ENCODE data around the gene TRIB2.

The TRIB2 gene

DNA sequence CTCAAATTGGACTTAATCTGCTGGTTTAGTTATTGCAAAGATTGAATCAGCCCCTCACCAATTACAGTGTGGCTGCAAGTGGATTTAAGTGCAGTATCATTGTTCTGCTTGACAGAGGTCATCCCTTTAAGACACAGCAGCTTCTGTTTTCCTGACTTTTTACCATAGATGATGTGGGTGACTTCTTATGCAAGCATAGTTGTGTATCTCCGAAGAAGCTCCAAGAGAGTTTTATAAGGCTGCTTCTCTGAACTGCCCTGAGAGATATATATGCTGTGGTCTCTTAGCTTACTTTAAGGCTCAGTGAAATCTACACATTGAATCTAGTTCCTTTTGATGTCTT lies 3.5 kb downstream of the TRIB2 start:
- Mint-ChIP-seq H3K27me3 (no peaks in the 10 kb centered on the region), H3K36me3 (peaks cover 13% of the 10 kb centered on the region), H3K4me3 (peak overlapping the region; percentile 99), H3K27ac (peak overlapping the region; percentile 53), H3K9me3 (no peaks in the 10 kb centered on the region), H3K4me1 (peaks cover 45% of the 10 kb centered on the region)
- no peak for DNase-seq (ENCODE audit: low spot score in 2 of 2)
- no peak for ATAC-seq (ENCODE audit: low read depth)

DNA sequence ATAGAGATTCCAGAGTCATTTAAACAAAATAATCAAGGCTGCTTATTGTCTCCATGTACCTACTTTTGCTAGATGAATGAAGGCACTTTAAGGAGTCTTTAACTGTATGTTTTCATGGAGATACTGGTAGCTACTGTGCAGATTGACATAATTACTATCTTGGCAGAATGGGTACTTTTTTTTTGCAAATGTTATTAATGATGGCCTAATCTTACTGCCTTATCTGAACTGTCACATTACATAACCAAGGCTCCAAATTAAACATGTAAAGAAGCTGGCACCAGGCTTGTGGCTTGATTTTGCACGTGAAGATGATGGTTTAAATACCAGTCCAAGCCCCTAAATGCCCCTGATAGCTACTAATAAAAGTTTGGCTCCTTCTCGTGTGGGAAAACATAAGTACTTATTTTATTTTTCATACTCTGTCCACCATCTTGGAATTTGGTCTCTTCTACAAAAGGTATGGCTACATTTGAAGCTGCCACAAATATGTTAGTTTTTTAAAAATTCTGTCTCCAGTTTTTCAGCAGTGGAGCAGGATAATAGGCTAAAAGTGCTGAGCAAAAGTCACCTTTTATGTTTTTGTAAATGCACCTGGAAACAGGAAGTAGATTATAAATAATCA lies 4.1 kb downstream of the TRIB2 start:
- Mint-ChIP-seq H3K27me3 (no peaks in the 10 kb centered on the region), H3K9me3 (no peaks in the 10 kb centered on the region), H3K36me3 (peaks cover 13% of the 10 kb centered on the region), H3K4me3 (peak overlapping the region; percentile 99), H3K27ac (peak overlapping the region; percentile 53), H3K4me1 (peaks cover 49% of the 10 kb centered on the region)
- ATAC-seq (ENCODE audit: low read depth): no peak
- DNase-seq (ENCODE audit: low spot score in 2 of 2): no peak

DNA sequence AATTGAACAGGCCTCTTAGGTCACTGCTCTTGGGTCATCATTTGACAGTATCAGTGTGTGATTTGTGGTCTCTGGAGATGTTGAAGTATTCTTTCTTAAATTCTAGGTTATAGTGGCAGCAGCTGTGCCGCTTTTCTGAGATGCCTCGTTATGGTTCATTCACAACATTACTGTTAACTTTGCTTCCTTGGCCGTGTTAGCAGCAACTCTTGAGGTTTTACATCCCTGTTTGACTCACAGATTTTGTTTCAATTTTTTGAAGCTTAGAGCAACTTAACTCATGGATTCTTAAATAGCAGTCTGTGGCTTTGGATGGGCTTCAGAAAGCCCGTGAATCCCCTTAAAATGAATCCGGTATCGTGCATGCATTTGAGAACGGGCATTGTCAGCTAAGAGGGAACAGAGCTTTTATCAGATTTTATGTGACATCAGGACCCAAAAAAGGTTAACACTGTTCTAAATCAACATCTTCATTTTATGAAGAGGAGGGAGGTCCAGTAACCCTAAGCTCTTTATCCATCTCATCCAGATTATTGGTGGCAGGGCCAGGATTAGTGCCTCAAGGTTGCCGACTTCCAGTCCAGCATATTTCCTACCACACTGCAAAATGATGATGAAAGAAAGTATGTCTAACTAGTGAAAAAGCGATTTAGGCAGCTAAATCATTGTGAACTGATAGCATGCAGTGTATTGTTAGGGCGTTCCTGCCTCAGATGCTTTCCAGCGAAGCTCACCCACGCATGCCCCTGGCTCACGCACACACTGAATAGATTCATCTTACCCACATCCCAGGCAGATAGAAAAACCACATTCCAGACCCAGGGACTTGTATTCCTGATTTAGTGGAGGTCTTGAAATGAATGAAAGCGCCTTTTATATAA lies 5.1 kb downstream of the TRIB2 start:
- Mint-ChIP-seq H3K9me3 (no peaks in the 10 kb centered on the region), H3K4me1 (peaks cover 54% of the 10 kb centered on the region), H3K4me3 (peak overlapping the region; percentile 99), H3K27ac (peak overlapping the region; percentile 53), H3K36me3 (peaks cover 15% of the 10 kb centered on the region), H3K27me3 (no peaks in the 10 kb centered on the region)
- no peak for DNase-seq (ENCODE audit: low spot score in 2 of 2)
- no peak for ATAC-seq (ENCODE audit: low read depth)

DNA sequence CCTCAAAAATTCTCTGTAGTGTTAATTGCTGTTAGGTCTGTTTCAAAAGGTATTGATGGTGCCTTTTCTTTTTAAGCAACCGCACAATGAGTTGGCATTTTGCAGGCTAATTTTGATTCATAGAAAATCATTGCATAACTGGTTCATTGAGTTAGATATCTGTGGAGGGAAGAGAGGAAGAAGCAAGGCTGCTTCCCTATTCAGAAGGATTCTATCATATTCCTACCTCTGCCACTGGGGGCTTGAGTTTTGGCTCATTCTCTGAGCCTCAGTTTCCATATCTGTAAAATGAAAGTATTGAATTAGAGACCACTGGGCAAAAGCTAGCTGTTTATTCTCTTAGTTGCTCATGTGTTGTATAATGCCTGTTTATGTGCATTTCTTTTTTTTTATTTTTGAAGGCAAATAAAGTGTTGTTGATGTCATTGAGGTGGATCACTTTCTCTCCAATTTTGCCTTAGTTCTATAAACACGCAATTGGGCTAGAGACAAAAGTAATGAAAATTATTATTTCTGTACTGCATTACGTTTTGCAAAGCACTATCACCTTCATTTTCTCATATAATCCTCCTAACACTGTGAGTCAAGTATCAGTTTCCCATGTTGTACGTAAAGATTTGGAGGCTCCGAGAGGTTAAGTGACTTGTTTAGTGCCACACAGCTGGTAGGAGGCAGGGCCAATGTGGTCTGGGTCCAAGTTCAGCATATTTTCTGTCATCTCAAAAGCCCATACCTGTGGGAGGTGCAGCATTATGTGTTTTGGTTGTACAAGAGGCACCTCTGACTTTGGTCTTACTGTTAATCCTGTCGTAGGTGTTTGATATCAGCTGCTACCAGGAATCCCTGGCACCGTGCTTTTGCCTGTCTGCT lies 5.9 kb downstream of the TRIB2 start:
- DNase-seq (ENCODE audit: low spot score in 2 of 2) (no peak), ATAC-seq (ENCODE audit: low read depth) (no peak)
- Mint-ChIP-seq H3K4me1 (peaks cover 61% of the 10 kb centered on the region), H3K36me3 (peaks cover 15% of the 10 kb centered on the region), H3K27ac (no peak overlapping the region), H3K9me3 (no peaks in the 10 kb centered on the region), H3K4me3 (no peak overlapping the region), H3K27me3 (no peaks in the 10 kb centered on the region)

DNA sequence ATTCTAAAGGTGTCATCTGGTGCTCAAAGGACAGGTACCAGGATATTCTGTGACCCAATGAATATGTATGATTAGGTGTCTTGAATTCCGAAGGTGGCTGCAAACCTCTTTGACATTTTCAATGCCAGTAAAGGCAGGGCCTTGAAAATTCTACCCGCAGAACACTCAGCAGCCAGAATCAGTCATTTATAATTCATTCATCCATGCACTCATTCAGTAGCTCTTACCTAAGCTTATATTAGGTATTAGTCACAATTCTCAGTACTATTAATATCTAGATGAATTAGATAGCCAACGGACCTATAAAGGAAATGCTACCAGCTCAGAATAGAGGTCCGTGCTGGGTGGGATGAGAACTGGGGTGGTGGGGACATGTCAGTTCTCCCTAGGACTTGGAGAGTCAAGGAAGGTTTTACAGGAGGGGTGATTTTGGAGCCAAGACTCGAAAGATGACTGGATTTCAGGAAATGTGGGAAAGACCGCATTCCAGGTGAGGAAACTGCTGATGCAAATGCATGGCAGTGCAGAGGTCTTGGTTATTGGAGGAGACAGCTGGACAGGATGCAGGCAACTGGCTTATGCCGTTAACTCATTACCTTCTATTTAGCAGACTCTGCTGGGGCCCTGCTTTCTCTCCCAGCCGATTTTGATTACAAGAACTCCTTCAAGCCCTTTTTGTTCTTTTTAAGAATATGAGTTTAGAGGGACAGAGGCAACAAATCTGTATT lies 7.2 kb downstream of the TRIB2 start:
- H3K4me3 Mint-ChIP-seq: no peak overlapping the region
- H3K9me3 Mint-ChIP-seq: no peaks in the 10 kb centered on the region
- peaks cover 73% of the 10 kb centered on the region for H3K4me1 Mint-ChIP-seq
- no peaks in the 10 kb centered on the region for H3K27me3 Mint-ChIP-seq
- ATAC-seq (ENCODE audit: low read depth) (no peak), DNase-seq (ENCODE audit: low spot score in 2 of 2) (no peak)
- H3K36me3 Mint-ChIP-seq: peaks cover 15% of the 10 kb centered on the region
- H3K27ac Mint-ChIP-seq: no peak overlapping the region

DNA sequence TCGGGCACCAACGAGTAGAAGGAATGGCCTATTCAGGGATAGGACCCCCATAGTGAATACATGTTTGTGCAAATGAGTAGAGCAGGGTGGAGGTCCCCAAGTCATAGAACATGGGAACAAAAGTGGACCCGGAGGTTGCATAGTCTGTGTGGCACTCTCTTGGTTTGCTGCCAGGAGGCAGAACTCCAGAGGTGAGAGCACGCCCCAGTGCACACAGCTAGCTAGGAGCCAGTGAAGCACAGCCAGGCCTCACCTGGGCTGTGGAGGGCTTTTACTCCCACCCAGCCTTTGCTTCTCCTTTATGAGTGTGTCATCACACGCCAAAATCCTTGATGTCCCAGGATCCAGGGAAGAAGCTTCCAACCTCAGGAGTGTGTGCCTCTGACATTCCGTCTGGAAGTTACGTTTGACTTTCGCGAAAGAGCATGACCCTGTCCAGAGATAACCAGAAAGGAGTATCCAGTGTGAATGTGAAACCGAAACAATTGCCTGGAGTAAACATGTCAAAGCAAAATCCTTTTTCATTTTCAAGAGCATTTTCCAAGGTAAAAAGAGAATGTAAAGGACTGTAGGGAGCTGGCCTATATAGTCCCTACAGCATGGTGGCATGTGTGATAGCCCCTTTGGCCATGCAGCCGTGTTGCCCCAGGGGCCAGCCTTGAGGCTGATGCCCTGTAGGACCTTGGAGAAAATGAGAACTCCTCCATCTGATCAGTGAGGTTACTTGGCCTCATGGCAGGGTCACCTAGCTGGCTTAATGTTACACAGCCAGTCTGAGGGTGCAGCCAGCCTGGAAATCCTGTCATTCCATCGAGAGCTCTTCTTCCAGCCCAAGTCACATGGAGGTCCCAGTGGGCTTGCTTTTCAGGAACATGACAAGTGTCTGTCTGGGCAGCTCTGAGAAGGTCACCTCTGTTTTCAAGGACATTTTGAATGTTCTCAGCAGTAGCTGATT lies 8.8 kb downstream of the TRIB2 start:
- peaks cover 66% of the 10 kb centered on the region for H3K4me1 Mint-ChIP-seq
- ATAC-seq (ENCODE audit: low read depth): no peak
- no peaks in the 10 kb centered on the region for H3K9me3 Mint-ChIP-seq
- H3K27ac Mint-ChIP-seq: peak overlapping the region; percentile 60
- H3K27me3 Mint-ChIP-seq: no peaks in the 10 kb centered on the region
- H3K36me3 Mint-ChIP-seq: peaks cover 15% of the 10 kb centered on the region
- peak overlapping the region; percentile 14 for H3K4me3 Mint-ChIP-seq
- no peak for DNase-seq (ENCODE audit: low spot score in 2 of 2)

DNA sequence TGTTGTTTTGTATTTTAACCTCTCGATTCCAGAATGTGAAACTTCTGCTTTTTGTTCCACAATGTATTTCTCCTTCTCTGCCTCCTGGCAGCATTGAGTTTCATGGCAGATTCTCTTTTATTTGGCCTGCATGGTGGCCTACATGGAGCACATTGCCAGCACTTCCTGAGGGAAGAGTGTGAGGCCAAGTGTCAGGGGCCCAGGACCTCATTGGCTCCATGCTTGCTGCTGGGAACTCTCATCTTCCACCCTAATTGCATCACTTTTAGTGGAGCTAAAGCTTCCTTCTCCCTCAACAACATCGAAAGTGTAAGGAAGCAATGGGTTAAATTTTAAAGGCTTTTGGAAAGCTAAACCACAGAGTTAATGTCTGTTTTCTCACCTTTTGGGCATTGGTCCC lies 9.5 kb downstream of the TRIB2 start:
- Mint-ChIP-seq H3K36me3 (peaks cover 19% of the 10 kb centered on the region), H3K9me3 (no peaks in the 10 kb centered on the region), H3K27ac (peak overlapping the region; percentile 60), H3K4me1 (peaks cover 66% of the 10 kb centered on the region), H3K4me3 (no peak overlapping the region), H3K27me3 (no peaks in the 10 kb centered on the region)
- no peak for DNase-seq (ENCODE audit: low spot score in 2 of 2)
- ATAC-seq (ENCODE audit: low read depth): no peak

DNA sequence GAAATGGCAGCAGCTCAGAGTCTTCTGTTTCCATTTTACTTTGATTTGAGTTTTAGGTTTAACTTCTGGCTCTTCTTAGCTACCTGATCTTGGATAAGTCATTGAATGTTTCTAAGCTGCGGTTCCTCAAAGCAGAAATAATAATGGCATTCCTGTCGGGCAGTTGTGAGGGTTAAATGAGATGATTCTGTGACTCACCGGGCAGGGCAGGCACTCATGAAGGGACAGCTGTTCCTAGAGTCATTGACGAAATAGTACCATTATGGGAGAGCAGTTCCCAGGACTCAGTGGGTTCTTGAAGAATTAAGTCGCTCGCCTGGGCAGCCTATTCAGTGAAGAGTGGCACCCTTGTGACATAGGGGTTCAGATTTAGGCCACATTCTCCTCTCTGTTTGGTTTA lies 10.3 kb downstream of the TRIB2 start:
- Mint-ChIP-seq H3K27me3 (no peaks in the 10 kb centered on the region), H3K36me3 (peaks cover 19% of the 10 kb centered on the region), H3K4me1 (peaks cover 67% of the 10 kb centered on the region), H3K4me3 (no peak overlapping the region), H3K27ac (no peak overlapping the region), H3K9me3 (no peaks in the 10 kb centered on the region)
- no peak for ATAC-seq (ENCODE audit: low read depth)
- DNase-seq (ENCODE audit: low spot score in 2 of 2): no peak

DNA sequence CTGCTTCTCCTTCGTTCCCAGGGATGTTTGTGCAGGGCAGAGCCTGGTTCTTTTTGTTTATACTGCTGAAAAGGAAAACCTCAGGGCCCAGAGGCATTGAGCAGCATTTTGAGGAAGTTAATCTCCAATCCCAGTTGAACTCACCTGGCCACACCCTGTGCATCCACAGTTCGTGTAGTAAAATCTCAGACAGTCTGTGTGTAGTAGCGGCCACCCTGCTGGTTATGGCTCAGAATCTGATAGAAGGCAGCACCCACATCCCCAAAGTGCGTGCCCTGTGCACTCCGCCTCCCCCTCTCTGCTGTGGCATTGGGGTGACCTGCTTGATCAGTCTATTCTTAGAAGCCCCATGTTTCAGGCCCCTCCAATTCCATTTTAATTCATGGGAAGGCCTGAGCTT lies 10.9 kb downstream of the TRIB2 start:
- no peaks in the 10 kb centered on the region for H3K27me3 Mint-ChIP-seq
- DNase-seq (ENCODE audit: low spot score in 2 of 2) (no peak), ATAC-seq (ENCODE audit: low read depth) (no peak)
- H3K4me3 Mint-ChIP-seq: peak overlapping the region; percentile 82
- H3K4me1 Mint-ChIP-seq: peaks cover 69% of the 10 kb centered on the region
- H3K36me3 Mint-ChIP-seq: peaks cover 22% of the 10 kb centered on the region
- H3K9me3 Mint-ChIP-seq: no peaks in the 10 kb centered on the region
- peak overlapping the region; percentile 46 for H3K27ac Mint-ChIP-seq

DNA sequence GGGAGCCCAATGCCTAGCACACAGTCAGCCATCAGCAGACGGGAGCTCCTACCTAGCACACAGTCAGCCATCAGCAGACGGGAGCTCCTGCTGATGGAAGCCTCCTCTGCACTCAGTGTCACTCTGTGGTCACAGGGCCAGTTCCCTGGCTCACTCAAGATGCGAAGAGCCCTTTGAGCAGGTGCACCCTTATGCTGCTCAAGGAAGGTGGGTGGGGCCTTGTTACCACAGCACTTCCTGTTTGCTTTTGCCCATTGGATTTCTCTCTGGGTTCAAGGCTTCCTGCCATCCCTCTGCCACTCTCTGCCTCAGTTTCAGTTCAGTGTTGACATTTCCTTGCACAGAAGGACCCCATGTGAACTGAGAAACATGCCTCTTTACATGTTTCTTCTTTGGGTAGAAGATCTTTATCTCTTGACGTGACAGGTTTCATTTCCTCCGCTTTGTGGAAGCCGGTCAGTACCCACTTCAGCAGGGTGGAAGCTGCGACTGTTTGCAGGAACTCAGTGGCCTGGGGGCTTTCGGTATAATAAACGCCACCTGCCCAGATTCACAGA lies 11.6 kb downstream of the TRIB2 start:
- Mint-ChIP-seq H3K4me3 (peak overlapping the region; percentile 82), H3K27me3 (no peaks in the 10 kb centered on the region), H3K4me1 (peaks cover 67% of the 10 kb centered on the region), H3K27ac (peak overlapping the region; percentile 46), H3K9me3 (no peaks in the 10 kb centered on the region), H3K36me3 (peaks cover 20% of the 10 kb centered on the region)
- ATAC-seq (ENCODE audit: low read depth) (peak; percentile 83), DNase-seq (ENCODE audit: low spot score in 2 of 2) (peak; percentile 33 to 46)

DNA sequence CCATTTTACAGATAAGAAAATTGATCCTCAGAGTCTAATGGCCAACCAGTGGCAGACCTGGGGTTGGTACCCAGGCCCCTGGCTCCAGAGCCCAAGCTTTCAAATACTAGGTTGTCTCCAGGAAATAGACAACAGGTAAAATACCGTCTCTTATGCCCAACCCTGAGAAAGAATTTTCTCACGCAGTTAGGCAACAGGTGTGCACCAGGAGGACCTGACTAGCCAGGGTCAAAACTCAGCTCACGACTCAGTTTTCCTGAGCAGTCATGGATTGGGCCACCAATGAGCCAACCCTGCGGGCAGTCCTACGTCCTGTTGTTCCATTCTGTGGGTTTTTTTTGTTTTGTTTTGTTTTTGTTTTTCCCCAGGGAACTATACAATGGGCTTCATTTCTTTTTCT lies 13.5 kb downstream of the TRIB2 start:
- Mint-ChIP-seq H3K36me3 (peaks cover 13% of the 10 kb centered on the region), H3K4me1 (peaks cover 56% of the 10 kb centered on the region), H3K27me3 (no peaks in the 10 kb centered on the region), H3K27ac (no peak overlapping the region), H3K9me3 (no peaks in the 10 kb centered on the region), H3K4me3 (no peak overlapping the region)
- DNase-seq (ENCODE audit: low spot score in 2 of 2): no peak
- no peak for ATAC-seq (ENCODE audit: low read depth)

DNA sequence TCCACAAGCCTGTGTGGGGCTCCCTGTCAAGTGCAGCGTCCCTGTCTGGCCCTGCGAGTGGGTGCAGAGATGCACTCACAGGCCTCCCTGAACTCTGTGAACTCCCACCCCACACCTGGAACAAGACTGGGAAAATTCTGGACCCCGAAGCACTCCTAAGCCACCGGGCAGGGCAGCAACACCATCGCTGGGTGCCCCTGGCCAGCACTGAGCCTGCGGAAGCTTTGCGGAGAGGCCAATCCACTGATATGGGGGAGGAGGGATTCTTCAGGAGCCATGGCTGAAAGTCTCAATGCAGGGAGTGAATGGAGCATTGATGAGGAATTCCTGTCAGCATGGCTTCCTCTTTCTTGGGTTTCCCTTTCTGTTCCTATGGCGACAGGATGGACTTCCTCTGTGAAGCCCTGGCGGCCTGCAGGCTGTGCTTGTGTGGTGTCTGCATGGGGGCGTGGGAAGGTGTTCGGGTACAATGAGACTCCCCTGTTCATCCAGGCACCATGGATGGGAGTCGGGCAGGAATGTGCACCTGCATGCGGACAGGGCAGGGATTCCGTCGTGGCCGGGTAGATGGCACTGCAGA lies 15.1 kb downstream of the TRIB2 start:
- Mint-ChIP-seq H3K27me3 (no peaks in the 10 kb centered on the region), H3K4me1 (peaks cover 51% of the 10 kb centered on the region), H3K27ac (no peak overlapping the region), H3K4me3 (no peak overlapping the region), H3K9me3 (no peaks in the 10 kb centered on the region), H3K36me3 (peaks cover 14% of the 10 kb centered on the region)
- no peak for DNase-seq (ENCODE audit: low spot score in 2 of 2)
- ATAC-seq (ENCODE audit: low read depth): no peak
